Keratinocyte (primary cell): ENCODE results near the gene CLDN18.

Experiments
- EZH2 ChIP-seq: IDR thresholded peaks from one replicate; pipeline ENCODE4 v1.6.1; 2012; ENCODE audit warnings: inconsistent platforms, mild to moderate bottlenecking, low read length, moderate library complexity
- TF ChIP-seq, protein P1 (sequence below), 3 experiments: IDR thresholded peaks in 1 of 3; conservative IDR thresholded peaks in 1 of 3; optimal IDR thresholded peaks in 1 of 3; 2 replicates in 2 of 3; 3 replicates in 1 of 3; pipeline versions ENCODE3 to v1.5.1; 2011; ENCODE audit warnings: low read length in 3 of 3, mild to moderate bottlenecking in 3 of 3, moderate library complexity in 2 of 3, control low read depth in 1 of 3, inconsistent platforms in 1 of 3; ENCODE audit not compliant: insufficient read depth in 2 of 3; ENCODE audit errors: extremely low read depth in 1 of 3

DNA sequence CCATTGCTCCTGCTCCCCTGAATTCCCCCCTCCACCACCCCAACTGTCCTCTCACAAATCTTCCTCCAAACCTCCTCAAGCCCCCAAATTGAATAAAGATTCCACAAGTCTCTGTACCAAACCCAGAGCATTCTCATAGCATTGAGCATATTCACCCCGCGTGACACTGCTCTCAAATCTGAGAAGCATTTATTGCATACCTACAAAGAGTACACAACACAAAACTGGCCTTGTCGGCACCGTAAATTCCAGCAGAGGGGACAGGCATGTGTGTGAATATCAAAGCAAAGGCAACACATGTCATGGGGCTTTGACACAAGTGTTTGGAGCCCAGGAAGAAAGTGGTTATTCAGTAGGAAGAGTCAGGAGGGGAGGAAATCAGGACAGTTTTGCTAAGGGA is 2.6 kb downstream of the CLDN18 start:
- TF ChIP-seq, protein P1, sequence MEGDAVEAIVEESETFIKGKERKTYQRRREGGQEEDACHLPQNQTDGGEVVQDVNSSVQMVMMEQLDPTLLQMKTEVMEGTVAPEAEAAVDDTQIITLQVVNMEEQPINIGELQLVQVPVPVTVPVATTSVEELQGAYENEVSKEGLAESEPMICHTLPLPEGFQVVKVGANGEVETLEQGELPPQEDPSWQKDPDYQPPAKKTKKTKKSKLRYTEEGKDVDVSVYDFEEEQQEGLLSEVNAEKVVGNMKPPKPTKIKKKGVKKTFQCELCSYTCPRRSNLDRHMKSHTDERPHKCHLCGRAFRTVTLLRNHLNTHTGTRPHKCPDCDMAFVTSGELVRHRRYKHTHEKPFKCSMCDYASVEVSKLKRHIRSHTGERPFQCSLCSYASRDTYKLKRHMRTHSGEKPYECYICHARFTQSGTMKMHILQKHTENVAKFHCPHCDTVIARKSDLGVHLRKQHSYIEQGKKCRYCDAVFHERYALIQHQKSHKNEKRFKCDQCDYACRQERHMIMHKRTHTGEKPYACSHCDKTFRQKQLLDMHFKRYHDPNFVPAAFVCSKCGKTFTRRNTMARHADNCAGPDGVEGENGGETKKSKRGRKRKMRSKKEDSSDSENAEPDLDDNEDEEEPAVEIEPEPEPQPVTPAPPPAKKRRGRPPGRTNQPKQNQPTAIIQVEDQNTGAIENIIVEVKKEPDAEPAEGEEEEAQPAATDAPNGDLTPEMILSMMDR (optimal IDR thresholded peaks at IDR 0.05 in 1 of 3, IDR thresholded peaks at IDR 0.05 in 1 of 3, conservative IDR thresholded peaks at IDR 0.05 in 1 of 3; ENCODE audit: extremely low read depth in 1 of 3, insufficient read depth in 2 of 3, low read length in 3 of 3), result no peak
- no peak for TF ChIP-seq EZH2
